Measurements from ENCODE around the gene IL17B.
"Not testable (repeated sequence)": the region's sequence is repeated elsewhere in the genome, so short reads cannot be mapped to it uniquely, and the experiment has no call there.

IL17B gene

DNA sequence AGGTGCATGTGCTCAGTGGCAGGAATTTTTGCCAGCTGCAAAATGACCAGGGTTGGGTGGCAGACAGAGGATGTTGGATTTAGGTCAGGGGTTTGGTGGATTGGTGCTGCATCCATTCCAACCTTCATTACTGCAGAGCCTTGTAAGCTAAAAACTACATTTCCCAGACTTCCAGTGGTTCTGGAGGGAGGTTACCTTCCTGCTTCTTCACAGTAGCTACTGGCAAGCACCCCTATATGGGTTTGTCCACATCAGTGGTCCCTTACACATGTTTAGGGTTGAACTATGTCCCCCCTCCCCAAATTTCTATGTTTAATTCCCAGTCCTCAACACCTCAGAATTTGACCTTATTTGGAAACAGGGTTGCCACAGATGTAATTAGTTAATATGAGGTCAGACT, 20.7 kb upstream of the IL17B start:
- DNase-seq: no peak

DNA sequence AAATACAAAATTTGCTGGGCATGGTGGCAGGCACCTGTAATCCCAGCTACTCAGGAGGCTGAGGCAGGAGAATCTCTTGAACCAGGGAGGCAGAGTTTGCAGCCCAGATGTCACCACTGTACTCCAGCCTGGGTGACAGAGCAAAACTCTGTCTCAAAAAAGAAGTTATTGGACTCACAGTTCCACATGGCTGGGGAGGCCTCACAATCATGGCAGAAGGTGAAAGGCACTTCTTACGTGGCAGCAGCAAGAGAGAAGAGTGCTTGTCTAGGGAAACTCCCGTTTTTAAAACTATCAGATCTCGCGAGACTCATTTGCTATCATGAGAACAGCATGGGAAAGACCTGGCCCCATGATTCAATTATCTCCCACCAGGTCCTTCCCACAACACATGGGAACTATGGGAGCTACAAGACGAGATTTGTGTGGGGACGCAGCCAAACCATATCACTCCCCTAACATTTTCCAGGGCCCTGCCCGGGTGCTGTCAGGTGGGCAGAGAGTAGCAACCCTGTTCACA, 19.7 kb upstream of the IL17B start:
- not testable (repeated sequence) for DNase-seq

DNA sequence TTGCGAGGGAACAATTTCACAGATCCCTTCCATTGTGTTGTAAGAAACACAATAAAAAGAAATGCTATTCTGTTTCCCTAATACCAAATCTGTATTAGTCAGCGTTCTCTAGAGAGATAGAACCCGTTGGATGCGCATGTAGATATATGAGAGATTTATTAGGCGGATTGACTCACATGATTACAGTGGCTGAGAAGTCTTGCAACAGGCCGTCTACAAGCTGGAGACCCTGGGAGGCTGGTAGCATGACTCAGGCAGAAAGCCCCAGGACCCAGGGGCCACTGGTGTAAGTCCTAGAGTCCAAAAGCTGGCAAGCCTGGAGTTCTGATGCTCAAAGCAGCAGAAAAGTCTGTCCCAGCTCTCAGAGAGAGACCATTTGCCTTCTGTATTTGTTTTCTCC, 18.4 kb upstream of the IL17B start:
- DNase-seq: no peak

DNA sequence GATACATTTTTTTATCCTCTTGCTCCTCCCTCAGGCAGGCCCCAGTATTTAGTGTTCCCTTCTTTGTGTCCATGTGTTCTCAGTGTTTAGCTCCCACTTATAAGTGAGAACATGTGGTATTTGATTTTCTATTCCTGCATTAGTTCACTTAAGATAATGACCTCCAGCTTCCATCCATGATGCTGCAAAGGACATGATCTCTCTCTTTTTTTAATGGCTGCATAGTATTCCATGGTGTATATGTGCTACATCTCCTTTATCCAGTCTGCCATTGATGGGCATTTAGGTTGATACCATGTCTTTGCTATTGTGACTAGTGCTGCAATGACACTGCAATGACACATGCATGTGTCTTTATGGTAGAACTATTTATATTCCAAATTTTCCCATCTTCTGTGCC, 15.9 kb upstream of the IL17B start:
- DNase-seq: not testable (repeated sequence)

DNA sequence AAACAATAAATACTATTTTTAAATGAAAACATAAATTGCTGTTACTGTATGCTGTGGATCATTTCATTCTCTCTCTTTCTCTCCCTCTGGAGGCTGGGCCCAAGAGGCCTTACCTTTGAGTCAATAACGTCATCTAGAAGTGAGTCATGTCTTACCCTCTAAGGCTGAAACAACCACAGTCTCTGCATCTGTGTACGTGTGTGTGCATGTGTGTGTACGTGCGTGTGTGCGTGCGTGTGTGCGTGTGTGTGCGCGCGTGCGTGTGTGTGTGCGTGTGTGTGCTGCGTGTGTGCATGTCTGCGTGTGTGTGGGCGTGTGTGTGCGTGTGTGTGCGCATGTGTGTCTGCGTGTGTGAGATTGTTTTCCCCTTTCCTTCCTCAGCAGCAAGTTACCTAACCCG, 13.6 kb upstream of the IL17B start:
- no peak for DNase-seq

DNA sequence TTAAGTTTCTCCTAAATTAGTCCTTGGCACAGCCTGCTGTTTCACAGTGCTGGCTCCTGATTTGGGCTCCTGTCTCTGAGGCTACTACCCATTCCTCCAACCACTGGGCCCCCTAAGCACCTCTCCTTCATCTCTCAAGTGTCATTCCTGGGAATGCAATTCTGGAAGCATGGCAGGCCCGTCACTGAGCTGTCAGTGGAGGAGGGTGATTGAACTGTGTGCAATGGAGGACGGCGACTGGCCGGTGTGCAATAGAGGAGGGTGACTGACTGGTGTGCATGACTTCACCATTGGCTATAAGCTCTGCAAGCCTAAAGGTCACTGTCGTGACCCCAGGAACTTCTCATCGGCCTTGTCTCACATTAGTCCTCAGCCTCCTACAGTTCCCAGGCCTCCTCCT, 12.4 kb upstream of the IL17B start:
- no peak for DNase-seq

DNA sequence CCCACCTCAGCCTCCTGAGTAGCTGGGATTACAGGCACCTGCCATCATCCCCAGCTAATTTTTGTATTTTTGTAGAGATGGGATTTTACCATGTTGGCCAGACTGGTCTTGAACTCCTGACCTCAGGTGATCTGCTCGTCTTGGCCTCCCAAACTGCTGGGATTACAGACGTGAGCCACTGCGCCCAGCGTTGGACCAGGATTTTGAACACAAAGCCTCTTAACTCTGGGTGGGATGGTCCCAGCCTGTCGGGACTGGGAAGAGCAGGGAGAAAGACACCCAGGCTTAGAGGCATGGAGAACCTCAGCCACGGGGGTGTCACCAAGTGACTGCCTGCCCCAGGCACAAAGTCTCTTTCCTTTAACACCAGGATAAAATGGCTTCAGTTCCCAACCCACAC, 12.0 kb upstream of the IL17B start:
- not testable (repeated sequence) for DNase-seq

DNA sequence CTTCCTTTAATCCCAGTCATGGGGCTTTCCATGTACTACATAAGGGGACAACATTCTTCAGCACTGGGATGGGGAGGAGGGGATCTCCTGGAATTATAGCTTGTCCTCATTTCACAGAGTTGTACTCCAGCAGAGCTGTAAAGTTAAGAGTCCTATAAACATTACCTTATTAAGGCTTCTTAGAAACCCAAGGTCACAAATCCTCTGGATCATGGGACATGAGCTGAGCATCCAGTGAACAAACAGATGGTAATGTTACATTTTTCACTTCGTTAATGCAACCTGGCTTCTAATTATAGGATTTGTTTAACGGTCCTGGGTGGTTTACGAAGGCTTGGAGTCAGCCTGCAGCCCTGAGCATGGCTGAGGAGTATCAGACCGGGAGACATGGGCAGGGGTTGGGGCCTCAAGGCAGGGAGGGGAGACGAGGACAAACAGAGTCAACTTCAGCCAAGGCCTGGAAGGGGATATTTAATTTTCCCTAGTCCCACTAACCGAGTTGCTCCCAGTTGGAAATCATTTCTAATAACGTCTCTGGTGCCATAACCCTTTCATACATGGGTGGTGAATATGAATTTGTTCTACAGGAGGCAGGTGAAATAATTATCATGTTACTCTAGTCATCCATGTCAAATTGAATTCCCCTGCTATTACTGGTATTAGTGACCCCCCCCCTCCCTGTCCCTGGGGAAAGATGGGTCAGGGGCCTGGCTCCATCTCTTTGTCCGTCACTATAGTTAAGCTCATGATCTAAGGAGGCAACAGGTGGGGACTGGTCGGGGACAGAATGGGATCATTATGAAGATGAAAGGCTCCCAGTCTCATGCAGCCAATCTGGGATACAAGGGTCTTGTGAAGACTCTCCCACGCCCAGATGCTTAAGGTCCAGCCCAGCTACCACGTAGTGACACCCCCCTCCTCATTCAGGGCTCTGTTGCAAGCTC, 10.7 kb upstream of the IL17B start:
- DNase-seq: no peak

DNA sequence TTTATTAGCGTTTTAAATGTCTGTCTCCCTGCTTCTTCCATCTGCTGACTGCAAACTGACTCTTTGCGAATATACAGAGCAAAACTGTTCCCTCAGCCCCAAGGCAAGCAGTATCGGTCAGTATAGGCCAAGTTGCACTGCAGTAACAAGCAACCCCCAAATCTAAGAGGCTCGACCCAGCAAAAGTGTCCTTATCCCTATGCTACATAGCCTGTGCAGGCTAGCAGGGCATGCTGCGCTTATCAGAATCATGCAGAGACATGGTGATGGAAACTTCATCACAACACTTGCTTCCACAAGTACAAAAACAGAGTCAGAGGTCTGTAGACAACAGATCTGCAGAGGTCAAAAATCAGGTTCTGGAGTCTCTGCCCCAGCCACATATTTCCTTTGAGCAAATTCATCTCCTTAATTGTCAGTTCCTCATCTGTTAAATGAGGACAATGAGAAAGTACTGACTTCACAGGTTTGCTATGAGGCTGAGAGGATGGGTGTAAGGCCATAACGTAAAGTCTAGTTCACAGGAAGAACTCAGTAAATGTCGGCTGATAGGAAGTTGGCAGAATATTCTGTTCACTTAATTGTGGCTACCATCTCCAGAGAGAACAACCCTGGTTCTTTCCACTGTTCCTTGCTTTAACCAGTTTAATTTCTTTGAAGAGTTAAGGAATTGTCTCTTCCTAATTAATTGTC, 9.6 kb upstream of the IL17B start:
- DNase-seq: no peak

DNA sequence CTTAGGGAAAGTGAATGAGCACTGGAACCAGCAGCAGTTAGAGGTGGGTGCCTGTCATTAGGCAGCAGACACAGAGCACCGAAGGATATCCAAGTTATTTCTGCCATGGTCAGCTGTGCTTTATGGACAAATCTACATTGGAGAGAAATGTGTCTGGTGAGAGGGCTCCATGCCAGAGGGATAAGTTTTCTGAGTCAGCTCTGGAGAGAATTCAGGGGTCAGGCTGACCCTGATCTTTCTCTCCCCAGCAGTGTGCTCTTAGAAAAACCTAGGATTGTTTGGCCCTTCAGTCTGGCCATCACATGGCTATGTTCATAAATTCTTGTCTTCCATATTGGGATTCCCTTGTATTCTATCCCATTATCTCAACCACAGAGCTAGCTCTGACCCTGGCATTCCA, 8.9 kb upstream of the IL17B start:
- DNase-seq: no peak

DNA sequence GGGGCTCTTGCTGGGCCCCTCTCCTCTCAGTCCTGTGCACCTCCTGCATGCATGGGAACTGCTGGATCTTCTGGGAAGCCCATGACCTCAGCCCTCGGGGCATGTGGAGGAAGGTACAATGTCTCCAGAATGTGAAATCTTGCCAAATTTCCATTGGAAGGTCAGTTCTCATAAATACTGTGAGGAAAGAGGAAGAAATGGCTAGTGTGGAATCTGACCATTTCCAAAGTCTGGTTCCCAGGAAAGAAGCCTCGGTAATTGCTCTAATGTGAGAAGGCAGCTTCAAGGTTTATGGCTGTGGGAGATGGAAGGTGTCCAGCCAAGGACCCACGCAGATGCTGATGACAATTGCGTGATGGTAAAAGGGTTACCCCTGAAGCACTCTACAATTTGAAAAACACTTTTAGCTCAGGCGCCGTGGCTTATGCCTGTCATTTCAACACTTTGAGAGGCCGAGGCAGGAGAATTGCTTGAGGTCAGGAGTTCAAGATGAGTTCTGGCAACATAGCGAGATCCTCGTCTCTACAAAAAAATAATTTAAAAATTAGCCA, 8.1 kb upstream of the IL17B start:
- DNase-seq: no peak

DNA sequence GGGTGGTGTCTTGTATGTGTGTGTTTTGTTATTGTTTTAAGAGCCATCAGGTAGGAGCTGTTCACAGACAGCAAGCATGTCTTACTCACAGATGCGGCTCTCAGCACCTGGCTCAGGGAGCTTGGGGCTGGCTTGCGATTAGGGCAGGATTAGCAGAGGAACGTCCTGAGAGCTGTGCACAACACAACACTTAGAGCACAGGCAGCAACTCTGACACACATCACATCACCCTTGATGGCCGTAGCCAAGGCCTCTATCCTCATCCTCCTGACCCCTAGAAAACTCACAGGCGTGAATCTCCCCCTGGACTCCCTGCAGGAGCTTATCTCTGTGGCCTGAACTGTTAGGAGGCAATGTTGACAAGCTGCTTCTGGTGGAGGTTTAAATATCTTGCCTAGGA, 7.1 kb upstream of the IL17B start:
- no peak for DNase-seq

DNA sequence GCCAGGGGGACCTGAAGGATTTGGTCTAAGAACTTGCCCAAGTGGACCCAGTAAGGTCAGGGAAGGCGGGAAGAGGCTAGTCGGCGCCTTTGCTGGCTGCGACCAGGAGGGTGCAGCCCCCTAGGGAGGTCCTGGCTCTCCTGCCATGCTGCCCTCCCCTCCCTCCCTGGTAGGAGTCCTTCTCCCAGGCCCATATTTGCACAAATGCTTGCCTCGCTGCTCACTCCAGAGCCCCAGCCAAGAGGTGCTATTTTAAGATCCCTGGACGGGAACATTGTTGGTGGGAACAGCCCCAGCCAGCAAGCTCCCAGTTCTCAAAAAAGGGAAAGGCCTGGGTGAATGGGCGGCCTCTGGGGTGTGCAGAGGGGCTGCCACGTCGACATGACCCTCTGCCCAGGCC, 4.3 kb upstream of the IL17B start:
- DNase-seq: no peak

DNA sequence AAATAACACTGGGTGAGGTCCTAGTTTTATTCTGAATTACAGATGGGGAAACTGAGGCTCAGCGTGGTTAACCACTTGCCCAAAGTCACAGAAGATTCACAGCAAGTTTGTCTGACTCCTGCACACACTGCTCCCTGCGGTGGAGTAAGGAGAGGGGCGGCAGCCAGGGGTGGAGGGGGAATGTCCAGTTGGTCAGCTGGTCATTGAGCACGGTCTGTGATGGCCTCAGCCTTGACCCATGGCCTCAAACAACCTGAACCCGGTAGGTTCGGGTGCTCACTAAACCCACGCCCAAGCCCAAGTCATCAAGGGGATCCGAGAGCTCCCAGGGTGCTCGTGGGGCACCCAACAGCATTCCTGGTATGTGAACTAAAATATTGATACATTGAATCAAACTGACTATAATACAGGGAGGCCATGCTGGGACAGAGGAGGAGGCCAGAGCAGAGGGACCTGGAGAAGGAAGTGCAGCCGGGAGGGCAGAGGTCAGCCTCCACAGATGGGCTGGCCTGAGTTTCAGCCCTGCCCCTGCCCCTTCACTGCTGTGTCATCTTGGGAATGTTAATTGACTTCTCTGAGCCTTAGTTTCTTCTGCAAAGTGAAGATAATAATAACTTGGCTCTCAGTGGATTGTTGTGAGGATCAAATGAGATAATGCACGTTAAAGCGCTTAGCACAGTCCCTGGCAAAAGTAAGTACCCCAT, 3.6 kb upstream of the IL17B start:
- no peak for DNase-seq

DNA sequence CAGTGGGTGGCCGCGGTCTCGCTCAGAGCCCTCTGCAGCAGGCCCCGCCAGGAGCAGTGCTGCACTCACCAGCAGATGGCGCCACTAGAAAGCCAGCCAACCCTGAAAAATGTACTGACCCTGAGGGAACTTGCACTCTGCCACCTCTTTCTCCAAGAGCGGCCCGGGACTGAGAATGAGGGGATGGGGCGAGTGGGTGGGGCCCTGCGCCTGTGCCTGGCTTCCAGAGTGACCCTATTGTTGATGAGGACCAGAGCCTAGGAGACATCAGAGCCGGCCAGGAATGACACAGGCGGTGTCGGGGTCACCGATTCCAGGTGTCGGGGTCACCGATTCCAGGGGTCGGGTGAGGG, 2.9 kb upstream of the IL17B start:
- DNase-seq: peak; percentile 65

DNA sequence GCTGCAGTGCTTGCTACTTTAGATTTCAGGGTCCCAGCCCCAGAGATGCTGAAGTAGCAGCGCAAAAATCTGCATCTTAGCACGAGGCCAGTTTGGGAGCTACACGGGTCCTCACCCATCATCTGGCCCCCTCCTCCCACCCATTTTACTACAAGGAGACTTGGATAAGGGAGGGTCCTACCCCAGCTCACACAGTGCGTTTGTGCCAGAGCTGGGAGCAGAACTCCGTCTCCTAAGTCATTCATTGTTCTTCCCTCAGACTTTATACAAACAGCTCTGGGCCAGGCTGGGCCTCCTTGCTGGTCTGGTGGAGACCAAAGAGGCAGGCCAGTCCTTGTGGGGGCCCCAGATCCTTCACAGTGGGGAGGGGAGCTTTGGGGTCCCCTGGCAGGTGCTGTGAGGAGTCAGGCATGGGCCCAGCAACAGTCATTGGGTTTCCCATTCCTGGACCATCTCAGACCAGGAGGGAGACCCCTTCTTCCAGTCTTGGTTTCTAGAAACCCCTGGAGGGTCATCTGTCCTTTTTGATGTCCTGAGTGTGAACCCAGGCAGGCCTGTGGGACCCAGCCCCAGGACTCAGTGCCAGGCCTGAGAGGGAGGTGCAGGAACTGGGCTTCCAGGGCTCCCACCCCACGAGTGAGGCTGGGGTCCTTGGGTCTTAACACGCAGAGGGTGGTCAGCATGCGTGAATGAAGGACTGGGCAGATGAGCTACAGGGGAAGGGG, 2.3 kb upstream of the IL17B start:
- DNase-seq: no peak

DNA sequence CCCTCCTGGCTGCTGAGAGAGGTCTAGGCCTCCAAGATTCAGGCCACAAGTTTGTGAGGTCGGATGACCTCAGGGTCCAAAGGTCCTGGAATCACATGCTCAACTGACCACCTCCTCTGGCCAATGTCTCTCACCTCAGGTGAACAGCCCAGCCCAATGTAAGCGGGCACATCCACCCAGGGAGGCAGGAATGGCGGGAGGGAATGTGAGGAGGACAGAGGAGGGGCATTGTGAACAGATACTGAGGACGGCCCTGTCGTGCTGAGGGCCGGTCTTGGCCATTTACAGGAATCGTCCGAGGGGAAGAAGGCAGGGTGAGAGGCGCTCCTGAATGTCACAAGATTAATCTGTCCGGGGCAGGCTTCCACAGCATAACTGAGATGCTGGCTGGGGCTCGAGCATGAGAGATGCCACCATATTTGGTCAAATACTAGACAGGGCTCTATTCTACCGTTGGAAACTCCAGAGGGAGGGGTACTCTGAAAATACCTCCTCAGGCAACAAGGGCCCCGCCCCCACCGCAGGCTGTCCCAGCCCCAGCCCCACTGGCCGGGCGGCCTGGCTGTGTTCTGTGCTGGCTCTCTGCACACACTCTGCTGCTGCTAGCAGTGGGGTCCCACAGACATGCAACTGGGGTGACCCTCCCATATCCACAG, 1.5 kb upstream of the IL17B start:
- no peak for DNase-seq

DNA sequence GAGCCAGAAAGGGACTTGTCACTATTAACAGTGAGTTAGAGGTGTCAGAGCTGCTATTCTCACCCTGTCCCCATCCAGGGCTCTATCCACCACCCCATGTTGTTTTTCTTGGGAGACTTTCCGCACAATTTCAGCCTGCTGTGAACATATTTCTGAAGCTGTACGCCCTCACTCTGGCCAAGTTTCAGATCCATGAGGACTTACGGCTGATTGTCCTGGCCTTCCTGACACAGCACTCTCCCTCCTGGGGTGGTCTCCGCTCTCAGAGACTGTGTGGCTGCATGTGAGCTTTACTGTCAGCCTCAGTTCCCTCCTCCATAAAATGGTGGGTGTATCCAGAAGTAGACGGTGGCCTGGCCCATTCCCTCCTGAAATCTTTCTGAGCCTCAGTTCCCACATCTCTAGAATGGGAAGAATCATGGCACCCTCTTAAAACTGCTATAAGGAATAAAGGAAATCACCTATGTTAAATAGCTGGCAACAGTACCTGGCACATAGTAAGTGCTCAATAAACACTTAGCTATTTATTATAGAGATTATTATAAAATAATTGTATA, 804 bp upstream of the IL17B start:
- no peak for DNase-seq

DNA sequence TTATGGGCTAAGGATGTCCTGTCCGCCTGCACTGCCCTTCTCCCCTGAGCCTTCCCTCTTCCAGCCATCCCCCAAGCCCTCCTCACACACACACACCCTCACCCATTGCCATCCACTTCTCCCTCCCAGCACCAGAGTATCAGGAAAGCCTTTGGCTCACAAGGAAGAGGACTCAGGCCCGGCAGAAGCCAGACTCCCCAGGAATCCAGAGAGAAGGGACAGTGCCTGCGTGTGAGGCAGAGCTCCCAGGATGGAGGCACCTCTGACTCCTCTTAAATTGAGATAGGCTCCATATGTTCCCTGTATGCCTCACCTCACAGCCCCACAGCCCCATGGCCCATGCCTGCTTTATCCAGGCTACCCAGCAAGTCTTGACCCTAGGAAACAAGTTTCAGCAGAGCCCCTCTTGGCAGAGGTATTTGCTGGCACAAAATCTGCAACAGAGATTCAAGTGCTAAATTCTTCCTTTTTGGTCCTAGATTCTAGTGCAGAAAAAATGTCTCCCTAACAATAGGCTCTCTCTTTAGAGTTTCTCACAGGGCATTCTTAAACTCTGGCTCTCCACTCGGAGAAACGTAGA, 761 bp downstream of the IL17B start:
- no peak for DNase-seq

DNA sequence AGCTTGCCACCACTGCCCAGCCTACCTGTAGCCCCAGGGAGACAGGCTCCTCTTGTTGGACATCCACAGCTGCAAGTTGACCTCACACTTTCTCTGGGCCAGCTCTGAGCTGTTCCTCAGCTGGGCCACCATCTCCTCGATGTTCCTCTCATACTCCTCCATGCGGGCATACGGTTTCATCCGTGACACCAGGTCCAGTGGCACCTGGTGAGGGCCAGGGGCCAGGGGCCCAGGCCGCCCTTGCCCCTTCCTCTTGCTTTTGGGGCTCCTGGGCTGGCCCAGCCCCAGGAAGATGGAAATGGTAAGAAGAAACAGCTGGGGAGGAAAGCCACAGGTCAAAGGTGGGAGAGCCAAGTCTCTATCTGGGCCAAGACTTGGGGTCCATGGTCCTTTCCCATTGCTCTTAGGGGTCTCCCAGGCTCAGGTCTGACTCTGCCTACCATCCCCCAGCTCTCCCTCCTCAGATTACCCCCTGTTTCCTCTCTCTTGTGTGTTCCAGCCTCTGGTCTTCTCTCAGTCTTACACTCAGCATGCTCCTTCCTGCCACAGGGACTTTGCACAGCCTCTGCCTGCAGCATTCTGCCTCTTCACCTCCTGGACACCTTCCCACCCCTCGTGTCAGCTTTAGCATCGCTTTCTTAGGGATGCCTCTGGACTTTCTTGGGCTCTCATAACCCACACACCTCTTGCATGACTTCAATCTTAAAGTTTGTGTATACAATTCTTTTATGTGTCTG, 2.2 kb downstream of the IL17B start:
- no peak for DNase-seq

DNA sequence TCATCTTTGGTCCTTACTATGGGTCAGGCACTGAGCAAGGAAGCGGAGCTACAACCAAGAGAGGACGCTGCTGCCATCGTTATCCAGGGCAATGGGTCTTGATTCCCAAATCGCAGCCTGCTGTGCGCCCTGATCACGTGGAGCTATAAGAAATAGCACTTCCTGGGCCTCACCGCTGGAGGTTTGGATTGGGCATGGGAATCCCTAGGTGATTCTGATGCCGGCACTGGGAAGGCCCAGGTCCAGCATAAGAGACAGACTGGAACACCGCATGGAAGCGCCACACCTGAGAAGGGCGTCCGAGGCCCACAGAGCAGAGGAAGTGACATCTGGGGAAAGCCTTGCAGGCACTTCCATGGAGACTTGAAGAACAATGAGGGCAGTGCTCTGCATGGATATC, 3.0 kb downstream of the IL17B start:
- DNase-seq: no peak

Measured in activated CD4-positive, alpha-beta T cell treated with anti-CD3 and anti-CD28 coated beads for 1 hour (primary cell).